SK-N-SH (cell line): ENCODE data around the gene GNAI1. TPM values are rescaled to one million over a fixed set of nuclear protein-coding genes. Genes with fewer than 3 reads are reported as not detected.

Source experiments
- CTCF ChIA-PET: fragments of 300-600, 350-600 bp; formaldehyde crosslinking; extraction: SDS; loops from one replicate; lab custom pipeline; 2021; lab: Yijun Ruan, JAX
- POLR2A ChIA-PET: fragments of 350-600 bp; sonication (Branson Sonifier 250); formaldehyde crosslinking; extraction: SDS; loops from one replicate; lab custom pipeline; 2020; ENCODE audit warnings: antibody characterized with exemption, inconsistent platforms; lab: Yijun Ruan, JAX
- DNase-seq: peaks from one replicate; pipeline ENCODE4 v3.0.0; 2012
- H2AFZ ChIP-seq: fragments of 200-600 bp; sonication (generic); 2 replicates; pipeline ENCODE4 v1.8.1; 2016; ENCODE audit warnings: antibody characterized with exemption, mild to moderate bottlenecking, low read depth
- H3F3A ChIP-seq: fragments of 200-600 bp; sonication (generic); replicated peaks from 2 replicates; pipeline ENCODE3; 2016; ENCODE audit warnings: antibody characterized with exemption, mild to moderate bottlenecking; ENCODE audit not compliant: insufficient read depth
- H3K27ac ChIP-seq, 2 experiments: fragments of 200-500 bp in 1 of 2; fragments of 200-600 bp in 1 of 2; sonication (Bioruptor generic) in 1 of 2; sonication (generic), shearing (Covaris generic) in 1 of 2; 2 replicates each; pipeline versions ENCODE4 v1.5.1 to v1.6.1; 2014 to 2016; ENCODE audit warnings: low read depth in 2 of 2, inconsistent platforms in 1 of 2, low read length in 1 of 2, mild to moderate bottlenecking in 1 of 2, mixed read lengths in 1 of 2
- H3K27me3 ChIP-seq: fragments of 200-600 bp; sonication (generic), shearing (Covaris generic); 2 replicates; pipeline ENCODE4 v1.6.1; 2016; ENCODE audit warnings: mixed run types; ENCODE audit not compliant: insufficient read depth
- H3K36me3 ChIP-seq, 2 experiments: fragments of 200-500 bp in 1 of 2; fragments of 200-600 bp in 1 of 2; sonication (Bioruptor generic) in 1 of 2; sonication (generic) in 1 of 2; replicated peaks in 1 of 2; 2 replicates each; pipeline versions ENCODE3 to v1.5.1; 2014 to 2016; ENCODE audit warnings: low read length in 1 of 2, mild to moderate bottlenecking in 1 of 2; ENCODE audit not compliant: insufficient read depth in 2 of 2, control insufficient read depth in 1 of 2
- H3K4me1 ChIP-seq, 2 experiments: fragments of 200-500 bp in 1 of 2; fragments of 200-600 bp in 1 of 2; sonication (Bioruptor generic) in 1 of 2; sonication (generic), shearing (Covaris generic) in 1 of 2; 2 replicates each; pipeline versions ENCODE4 v1.5.1 to v1.6.1; 2014 to 2016; ENCODE audit warnings: low read depth in 1 of 2, low read length in 1 of 2, mixed run types in 1 of 2; ENCODE audit not compliant: insufficient read depth in 2 of 2, control insufficient read depth in 1 of 2
- H3K4me2 ChIP-seq: fragments of 200-600 bp; sonication (generic), shearing (Covaris generic); 2 replicates; pipeline ENCODE4 v1.6.1; 2017; ENCODE audit warnings: mixed run types
- H3K4me3 ChIP-seq, 2 experiments: fragments of 200-500 bp in 1 of 2; fragments of 200-600 bp in 1 of 2; sonication (Bioruptor generic) in 1 of 2; sonication (generic), shearing (Covaris generic) in 1 of 2; 2 replicates each; pipeline versions ENCODE4 v1.5.1 to v1.8.1; 2014 to 2016; ENCODE audit warnings: low read depth in 2 of 2, inconsistent platforms in 1 of 2, low read length in 1 of 2, mild to moderate bottlenecking in 1 of 2, mixed read lengths in 1 of 2, moderate library complexity in 1 of 2
- H3K79me2 ChIP-seq: fragments of 200-600 bp; sonication (generic); 2 replicates; pipeline ENCODE4 v1.8.1; 2017; ENCODE audit warnings: mild to moderate bottlenecking; ENCODE audit not compliant: insufficient read depth
- H3K9ac ChIP-seq: fragments of 200-600 bp; sonication (generic); 2 replicates; pipeline ENCODE4 v1.6.1; 2017; ENCODE audit warnings: mixed run types
- H3K9me2 ChIP-seq: fragments of 200-600 bp; sonication (generic); 2 replicates; pipeline ENCODE4 v1.6.1; 2017; ENCODE audit warnings: mixed run types
- H3K9me3 ChIP-seq: fragments of 200-600 bp; sonication (generic); 2 replicates; pipeline ENCODE4 v1.6.1; 2017; ENCODE audit warnings: mixed run types, mild to moderate bottlenecking, moderate library complexity
- H4K20me1 ChIP-seq: fragments of 200-600 bp; sonication (generic); 2 replicates; pipeline ENCODE4 v1.6.1; 2017; ENCODE audit warnings: mild to moderate bottlenecking, mixed run types; ENCODE audit not compliant: insufficient read depth
- EP300 ChIP-seq, 2 experiments: IDR thresholded peaks; 2 replicates each; pipeline versions ENCODE4 v1.4.0 to v1.6.1; 2012; ENCODE audit warnings: borderline replicate concordance in 1 of 2, low read depth in 1 of 2, low read length in 1 of 2
- EZH2phosphoT487 ChIP-seq: fragments of 200-600 bp; sonication (generic); IDR thresholded peaks from 2 replicates; pipeline ENCODE4 v1.6.1; 2017; ENCODE audit warnings: low read depth, mixed run types, mild to moderate bottlenecking, antibody characterized with exemption, moderate library complexity, borderline replicate concordance
- FOXM1 ChIP-seq: IDR thresholded peaks from 2 replicates; pipeline ENCODE4 v1.4.0; 2012; ENCODE audit warnings: low read depth, mild to moderate bottlenecking
- GABPA ChIP-seq: IDR thresholded peaks from 2 replicates; pipeline ENCODE4 v1.4.0; 2012; ENCODE audit warnings: low read depth, mild to moderate bottlenecking
- MAX ChIP-seq: IDR thresholded peaks from 2 replicates; pipeline ENCODE4 v1.4.0; 2012; ENCODE audit warnings: low read depth
- MEF2A ChIP-seq: IDR thresholded peaks from 2 replicates; pipeline ENCODE4 v1.4.0; 2012; ENCODE audit warnings: low read depth, borderline replicate concordance
- MXI1 ChIP-seq: IDR thresholded peaks from 2 replicates; pipeline ENCODE4 v1.6.1; 2012; ENCODE audit warnings: mild to moderate bottlenecking, low read depth, low read length, improper control_type of control experiment
- NFIC ChIP-seq: IDR thresholded peaks from 2 replicates; pipeline ENCODE4 v1.4.0; 2012; ENCODE audit warnings: borderline replicate concordance
- NRF1 ChIP-seq: IDR thresholded peaks from 2 replicates; pipeline ENCODE4 v1.6.1; 2012; ENCODE audit warnings: low read depth, mild to moderate bottlenecking, low read length
- RCOR1 ChIP-seq: fragments of 150-350 bp; IDR thresholded peaks from 2 replicates; pipeline ENCODE4 v1.6.1; 2017; ENCODE audit warnings: antibody characterized with exemption, low read length
- SMC3 ChIP-seq: IDR thresholded peaks from 2 replicates; pipeline ENCODE4 v1.6.1; 2012; ENCODE audit warnings: low read depth, low read length, improper control_type of control experiment
- TEAD4 ChIP-seq: IDR thresholded peaks from 2 replicates; pipeline ENCODE4 v1.4.0; 2012; ENCODE audit warnings: mild to moderate bottlenecking, borderline replicate concordance; ENCODE audit not compliant: insufficient read depth
- USF1 ChIP-seq: IDR thresholded peaks from 2 replicates; pipeline ENCODE4 v1.4.0; 2012; ENCODE audit warnings: low read depth, borderline replicate concordance
- YY1 ChIP-seq: IDR thresholded peaks from 2 replicates; pipeline ENCODE4 v1.4.0; 2012; ENCODE audit warnings: low read depth, mild to moderate bottlenecking
- WGBS: methylation state at CpG from one replicate; pipeline ENCODE4 v1.1.6; 2017; ENCODE audit warnings: low lambda C conversion rate; 5-methylcytosine and 5-hydroxymethylcytosine counted together
- polyA plus RNA-seq, 3 experiments: library from polyadenylated mRNA; depleted of rRNA; stranded (reverse); fragments of >200 nt; gene quantifications; 2 replicates each; pipeline ENCODE4 v1.2.3, GENCODE V29; 2012
- TF ChIP-seq, protein P1 (sequence below): fragments of 200-600 bp; sonication (generic); IDR thresholded peaks from 2 replicates; pipeline ENCODE4 v1.6.1; 2017; ENCODE audit warnings: antibody characterized with exemption, mild to moderate bottlenecking, moderate library complexity
- TF ChIP-seq, protein P2 (sequence below): IDR thresholded peaks from 2 replicates; pipeline ENCODE4 v1.6.1; 2012; ENCODE audit warnings: mild to moderate bottlenecking, low read depth, low read length, moderate library complexity
- TF ChIP-seq, protein P3 (sequence below): IDR thresholded peaks from 2 replicates; pipeline ENCODE4; 2012
- TF ChIP-seq, protein P4 (sequence below): fragments of 150-350 bp; IDR thresholded peaks from 2 replicates; pipeline ENCODE4 v1.6.1; 2016; ENCODE audit warnings: mild to moderate bottlenecking, low read depth, low read length

GNAI1 gene
- polyA plus RNA-seq, 1 of the 3 experiments (the other 2 are of a cell fraction): 69.1 TPM

- H3K36me3 ChIP-seq: peaks cover 92% of the 10 kb centered on the region in 2 experiments
- H3K4me1 ChIP-seq: peaks cover 0 to 8% of the 10 kb centered on the region in 2 experiments; a peak in 1 of 4 replicates
- no peak for DNase-seq
- H3F3A ChIP-seq: peaks cover 11% of the 10 kb centered on the region
- ChIA-PET POLR2A (no interaction called here), CTCF (no interaction called here)
- TF ChIP-seq NRF1: no peak
- TF ChIP-seq, all 33 proteins: peak for 0
- Histone ChIP-seq H3K9ac (no peak overlapping the region), H3K4me2 (no peak overlapping the region), H4K20me1 (no peaks in the 10 kb centered on the region; the same call in 1 of the 2 replicates), H3K9me3 (0 out of 2 replicates have a peak, but pooled peaks cover 2% of the 10 kb centered on the region), H2AFZ (no peak overlapping the region), H3K27ac (no peak overlapping the region), H3K4me3 (no peak overlapping the region), H3K9me2 (no peaks in the 10 kb centered on the region), H3K27me3 (no peaks in the 10 kb centered on the region), H3K79me2 (no peaks in the 10 kb centered on the region)
- WGBS: 97% methylated on average over 2 of the region's 2 CpGs
Observed at GRCh38 chr7:80206763-80207162, 72.1 kb downstream of the GNAI1 start.

GRCh38 chr7:80207501-80207900 lies 72.9 kb downstream of the GNAI1 start:
- CTCF ChIA-PET: interaction anchor here (1.4 kb wide), 1 partner anchor 9 kb away, joined by 6 read pairs; no protein-coding TSS in a partner anchor
- DNase-seq: no peak
- no peak overlapping the region for H3K4me3 ChIP-seq
- no peaks in the 10 kb centered on the region for H3K27me3 ChIP-seq
- no peak overlapping the region for H3K9ac ChIP-seq
- H3K27ac ChIP-seq: no peak overlapping the region
- H2AFZ ChIP-seq: no peak overlapping the region
- no peak overlapping the region for H3K4me2 ChIP-seq
- TF ChIP-seq, protein P1, sequence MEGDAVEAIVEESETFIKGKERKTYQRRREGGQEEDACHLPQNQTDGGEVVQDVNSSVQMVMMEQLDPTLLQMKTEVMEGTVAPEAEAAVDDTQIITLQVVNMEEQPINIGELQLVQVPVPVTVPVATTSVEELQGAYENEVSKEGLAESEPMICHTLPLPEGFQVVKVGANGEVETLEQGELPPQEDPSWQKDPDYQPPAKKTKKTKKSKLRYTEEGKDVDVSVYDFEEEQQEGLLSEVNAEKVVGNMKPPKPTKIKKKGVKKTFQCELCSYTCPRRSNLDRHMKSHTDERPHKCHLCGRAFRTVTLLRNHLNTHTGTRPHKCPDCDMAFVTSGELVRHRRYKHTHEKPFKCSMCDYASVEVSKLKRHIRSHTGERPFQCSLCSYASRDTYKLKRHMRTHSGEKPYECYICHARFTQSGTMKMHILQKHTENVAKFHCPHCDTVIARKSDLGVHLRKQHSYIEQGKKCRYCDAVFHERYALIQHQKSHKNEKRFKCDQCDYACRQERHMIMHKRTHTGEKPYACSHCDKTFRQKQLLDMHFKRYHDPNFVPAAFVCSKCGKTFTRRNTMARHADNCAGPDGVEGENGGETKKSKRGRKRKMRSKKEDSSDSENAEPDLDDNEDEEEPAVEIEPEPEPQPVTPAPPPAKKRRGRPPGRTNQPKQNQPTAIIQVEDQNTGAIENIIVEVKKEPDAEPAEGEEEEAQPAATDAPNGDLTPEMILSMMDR: no peak
- no peak for TF ChIP-seq MEF2A
- no peak for TF ChIP-seq MAX
- TF ChIP-seq MXI1: no peak
- TF ChIP-seq SMC3: no peak
- TF ChIP-seq RCOR1: no peak
- TF ChIP-seq TEAD4: no peak
- no peak for TF ChIP-seq NFIC
- no peak for TF ChIP-seq USF1
- TF ChIP-seq, protein P2, sequence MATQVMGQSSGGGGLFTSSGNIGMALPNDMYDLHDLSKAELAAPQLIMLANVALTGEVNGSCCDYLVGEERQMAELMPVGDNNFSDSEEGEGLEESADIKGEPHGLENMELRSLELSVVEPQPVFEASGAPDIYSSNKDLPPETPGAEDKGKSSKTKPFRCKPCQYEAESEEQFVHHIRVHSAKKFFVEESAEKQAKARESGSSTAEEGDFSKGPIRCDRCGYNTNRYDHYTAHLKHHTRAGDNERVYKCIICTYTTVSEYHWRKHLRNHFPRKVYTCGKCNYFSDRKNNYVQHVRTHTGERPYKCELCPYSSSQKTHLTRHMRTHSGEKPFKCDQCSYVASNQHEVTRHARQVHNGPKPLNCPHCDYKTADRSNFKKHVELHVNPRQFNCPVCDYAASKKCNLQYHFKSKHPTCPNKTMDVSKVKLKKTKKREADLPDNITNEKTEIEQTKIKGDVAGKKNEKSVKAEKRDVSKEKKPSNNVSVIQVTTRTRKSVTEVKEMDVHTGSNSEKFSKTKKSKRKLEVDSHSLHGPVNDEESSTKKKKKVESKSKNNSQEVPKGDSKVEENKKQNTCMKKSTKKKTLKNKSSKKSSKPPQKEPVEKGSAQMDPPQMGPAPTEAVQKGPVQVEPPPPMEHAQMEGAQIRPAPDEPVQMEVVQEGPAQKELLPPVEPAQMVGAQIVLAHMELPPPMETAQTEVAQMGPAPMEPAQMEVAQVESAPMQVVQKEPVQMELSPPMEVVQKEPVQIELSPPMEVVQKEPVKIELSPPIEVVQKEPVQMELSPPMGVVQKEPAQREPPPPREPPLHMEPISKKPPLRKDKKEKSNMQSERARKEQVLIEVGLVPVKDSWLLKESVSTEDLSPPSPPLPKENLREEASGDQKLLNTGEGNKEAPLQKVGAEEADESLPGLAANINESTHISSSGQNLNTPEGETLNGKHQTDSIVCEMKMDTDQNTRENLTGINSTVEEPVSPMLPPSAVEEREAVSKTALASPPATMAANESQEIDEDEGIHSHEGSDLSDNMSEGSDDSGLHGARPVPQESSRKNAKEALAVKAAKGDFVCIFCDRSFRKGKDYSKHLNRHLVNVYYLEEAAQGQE: no peak
- TF ChIP-seq EP300 (IDR thresholded peaks at IDR 0.05; ENCODE audit: borderline replicate concordance in 1 of 2, low read depth in 1 of 2, low read length in 1 of 2): no peak
- no peak for TF ChIP-seq YY1
- no peak for TF ChIP-seq FOXM1
- TF ChIP-seq, protein P3, sequence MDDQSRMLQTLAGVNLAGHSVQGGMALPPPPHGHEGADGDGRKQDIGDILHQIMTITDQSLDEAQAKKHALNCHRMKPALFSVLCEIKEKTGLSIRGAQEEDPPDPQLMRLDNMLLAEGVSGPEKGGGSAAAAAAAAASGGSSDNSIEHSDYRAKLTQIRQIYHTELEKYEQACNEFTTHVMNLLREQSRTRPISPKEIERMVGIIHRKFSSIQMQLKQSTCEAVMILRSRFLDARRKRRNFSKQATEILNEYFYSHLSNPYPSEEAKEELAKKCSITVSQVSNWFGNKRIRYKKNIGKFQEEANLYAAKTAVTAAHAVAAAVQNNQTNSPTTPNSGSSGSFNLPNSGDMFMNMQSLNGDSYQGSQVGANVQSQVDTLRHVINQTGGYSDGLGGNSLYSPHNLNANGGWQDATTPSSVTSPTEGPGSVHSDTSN: no peak
- TF ChIP-seq, protein P4, sequence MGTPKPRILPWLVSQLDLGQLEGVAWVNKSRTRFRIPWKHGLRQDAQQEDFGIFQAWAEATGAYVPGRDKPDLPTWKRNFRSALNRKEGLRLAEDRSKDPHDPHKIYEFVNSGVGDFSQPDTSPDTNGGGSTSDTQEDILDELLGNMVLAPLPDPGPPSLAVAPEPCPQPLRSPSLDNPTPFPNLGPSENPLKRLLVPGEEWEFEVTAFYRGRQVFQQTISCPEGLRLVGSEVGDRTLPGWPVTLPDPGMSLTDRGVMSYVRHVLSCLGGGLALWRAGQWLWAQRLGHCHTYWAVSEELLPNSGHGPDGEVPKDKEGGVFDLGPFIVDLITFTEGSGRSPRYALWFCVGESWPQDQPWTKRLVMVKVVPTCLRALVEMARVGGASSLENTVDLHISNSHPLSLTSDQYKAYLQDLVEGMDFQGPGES: no peak
- TF ChIP-seq EZH2phosphoT487: no peak
- TF ChIP-seq GABPA: no peak
- POLR2A ChIA-PET: no interaction called here
- no peaks in the 10 kb centered on the region for H3K9me2 ChIP-seq
- H3K4me1 ChIP-seq: peaks cover 0 to 8% of the 10 kb centered on the region in 2 experiments; a peak in 1 of 4 replicates
- H3K79me2 ChIP-seq: no peaks in the 10 kb centered on the region
- 0 out of 2 replicates have a peak, but pooled peaks cover 2% of the 10 kb centered on the region for H3K9me3 ChIP-seq
- peaks cover 11% of the 10 kb centered on the region for H3F3A ChIP-seq
- 88% methylated on average over 2 of the region's 2 CpGs for WGBS
- no peaks in the 10 kb centered on the region; the same call in 1 of the 2 replicates for H4K20me1 ChIP-seq
- peaks cover 94 to 95% of the 10 kb centered on the region in 2 experiments for H3K36me3 ChIP-seq
